IMR-90 (cell line): ENCODE data around the gene UBN1. TPM values are rescaled to one million over a fixed set of nuclear protein-coding genes. Genes with fewer than 3 reads are reported as not detected.

Experiments
- ATAC-seq: fragments of 200-7000 bp; cut with Tn5 transposase; 2 replicates; pipeline ENCODE4 v1.9.1; 2020; ENCODE audit warnings: low read depth, mild to moderate bottlenecking, moderate library complexity
- BruUV-seq: library from RNA; stranded (reverse); fragments of 400-500 nt; replicated peaks from 2 replicates; lab custom pipeline; 2021; lab: Mats Ljungman, UMichigan
- CTCF ChIA-PET: fragments of 300-600 bp; formaldehyde crosslinking; extraction: SDS; loops from one replicate; lab custom pipeline; 2021; ENCODE audit warnings: antibody characterized with exemption; lab: Yijun Ruan, JAX
- POLR2A ChIA-PET: fragments of 300-600 bp; sonication (Branson Sonifier 250); formaldehyde crosslinking; loops from one replicate; lab custom pipeline; 2022; ENCODE audit warnings: antibody characterized with exemption; ENCODE audit not compliant: unreplicated experiment; lab: Charles Lee
- DNase-seq: peaks from one replicate; pipeline ENCODE4 v3.0.0; 2013
- H2AFZ ChIP-seq: replicated peaks from 2 replicates; pipeline ENCODE3; 2013; ENCODE audit warnings: low read length, mild to moderate bottlenecking; ENCODE audit not compliant: poor library complexity
- H2AK5ac ChIP-seq: 2 replicates; pipeline ENCODE4 v1.6.1; 2013; ENCODE audit warnings: low read depth, low read length, inconsistent platforms
- H2AK9ac ChIP-seq: replicated peaks from 2 replicates; pipeline ENCODE3; 2013; ENCODE audit warnings: mild to moderate bottlenecking, low read depth, low read length, moderate library complexity; ENCODE audit not compliant: poor library complexity
- H2BK120ac ChIP-seq: 2 replicates; pipeline ENCODE4 v1.6.1; 2013; ENCODE audit warnings: low read depth, low read length, inconsistent platforms
- H2BK15ac ChIP-seq: 3 replicates; pipeline ENCODE4 v1.6.1; 2013; ENCODE audit warnings: low read depth, low read length, inconsistent platforms
- H2BK20ac ChIP-seq: 2 replicates; pipeline ENCODE4 v1.6.1; 2013; ENCODE audit warnings: low read depth, mild to moderate bottlenecking, inconsistent platforms, low read length, moderate library complexity
- H2BK5ac ChIP-seq: 2 replicates; pipeline ENCODE4 v1.6.1; 2013; ENCODE audit warnings: mild to moderate bottlenecking, low read depth, low read length, inconsistent platforms; ENCODE audit not compliant: poor library complexity, severe bottlenecking
- H3K14ac ChIP-seq: replicated peaks from 2 replicates; pipeline ENCODE4 v1.6.1; 2013; ENCODE audit warnings: low read depth, low read length, inconsistent platforms
- H3K18ac ChIP-seq: 2 replicates; pipeline ENCODE4 v1.6.1; 2013; ENCODE audit warnings: low read depth, low read length, control low read depth
- H3K23ac ChIP-seq: 2 replicates; pipeline ENCODE4 v1.6.1; 2013; ENCODE audit warnings: low read depth, low read length, inconsistent platforms
- H3K27ac ChIP-seq: 2 replicates; pipeline ENCODE4 v1.5.1; 2013; ENCODE audit warnings: mild to moderate bottlenecking, control low read depth, low read length; ENCODE audit not compliant: insufficient read depth
- H3K27me3 ChIP-seq: 2 replicates; pipeline ENCODE4 v1.6.1; 2013; ENCODE audit warnings: low read length; ENCODE audit not compliant: control insufficient read depth, insufficient read depth
- H3K36me3 ChIP-seq: 2 replicates; pipeline ENCODE4 v1.6.1; 2013; ENCODE audit warnings: low read length, mixed read lengths; ENCODE audit not compliant: control insufficient read depth, insufficient read depth
- H3K4ac ChIP-seq: 2 replicates; pipeline ENCODE4 v1.6.1; 2013; ENCODE audit warnings: low read depth, low read length, inconsistent platforms
- H3K4me1 ChIP-seq: 2 replicates; pipeline ENCODE4 v1.6.1; 2013; ENCODE audit warnings: low read length, mixed read lengths; ENCODE audit not compliant: control insufficient read depth, insufficient read depth
- H3K4me2 ChIP-seq: 2 replicates; pipeline ENCODE4 v1.6.1; 2013; ENCODE audit warnings: low read depth, mild to moderate bottlenecking, control low read depth, low read length, moderate library complexity
- H3K4me3 ChIP-seq: 2 replicates; pipeline ENCODE4 v1.5.1; 2013; ENCODE audit warnings: low read depth, mild to moderate bottlenecking, control low read depth, low read length, moderate library complexity; ENCODE audit not compliant: insufficient read depth
- H3K56ac ChIP-seq: 2 replicates; pipeline ENCODE4 v1.6.1; 2013; ENCODE audit warnings: low read length, inconsistent platforms; ENCODE audit not compliant: insufficient read depth; ENCODE audit errors: extremely low read depth
- H3K79me1 ChIP-seq, 2 experiments: 2 replicates each; pipeline ENCODE4 v1.6.1; 2013; ENCODE audit warnings: low read length in 2 of 2, inconsistent platforms in 1 of 2, low read depth in 1 of 2
- H3K9ac ChIP-seq: 2 replicates; pipeline ENCODE4 v1.6.1; 2013; ENCODE audit warnings: low read depth, low read length, control low read depth
- H3K9me1 ChIP-seq: 2 replicates; pipeline ENCODE4 v1.6.1; 2013; ENCODE audit warnings: low read length, inconsistent platforms; ENCODE audit not compliant: insufficient read depth
- H3K9me3 ChIP-seq: 2 replicates; pipeline ENCODE4 v1.6.1; 2013; ENCODE audit warnings: low read length; ENCODE audit not compliant: control insufficient read depth, insufficient read depth
- H4K20me1 ChIP-seq: 2 replicates; pipeline ENCODE4 v1.6.1; 2013; ENCODE audit warnings: low read length, inconsistent platforms; ENCODE audit not compliant: insufficient read depth
- H4K5ac ChIP-seq: 2 replicates; pipeline ENCODE4 v1.6.1; 2013; ENCODE audit warnings: mild to moderate bottlenecking, low read depth, low read length, control low read depth
- H4K8ac ChIP-seq, 2 experiments: 2 replicates each; pipeline ENCODE4 v1.6.1; 2013; ENCODE audit warnings: low read depth in 2 of 2, low read length in 2 of 2, control low read depth in 1 of 2, inconsistent platforms in 1 of 2
- H4K91ac ChIP-seq: 2 replicates; pipeline ENCODE4 v1.6.1; 2013; ENCODE audit warnings: low read depth, low read length, inconsistent platforms; ENCODE audit not compliant: insufficient read depth
- CEBPB ChIP-seq: IDR thresholded peaks from 2 replicates; pipeline ENCODE4 v1.6.1; 2012; ENCODE audit warnings: low read depth, low read length, improper control_type of control experiment
- WGBS, 2 experiments: methylation state at CpG; one replicate each; pipeline versions ENCODE4 v1.1.5 to v1.1.7; 2013; ENCODE audit warnings: missing lambda C conversion rate in 2 of 2; ENCODE audit not compliant: insufficient read length in 1 of 2; ENCODE audit errors: extremely low coverage in 2 of 2; 5-methylcytosine and 5-hydroxymethylcytosine counted together
- dilution Hi-C: fragments of 300-500 bp; cut with HindIII; formaldehyde crosslinking; loops from one replicate; pipeline ENCODE4 v1.14.3; 2018; ENCODE audit warnings: low sequenced_read_pairs; ENCODE audit not compliant: unreplicated experiment
- in situ Hi-C: fragments of 300-500 bp; cut with MboI; formaldehyde crosslinking; loops from 3 replicates; pipeline ENCODE4 v1.14.3; 2019; ENCODE audit warnings: low sequenced_read_pairs, inconsistent platforms, mixed read lengths
- intact Hi-C: fragments of 100-400 bp; cut with micrococcal nuclease; formaldehyde crosslinking; loops from 2 replicates; pipeline ENCODE4 v1.10.0; 2022
- polyA plus RNA-seq, 3 experiments: library from polyadenylated mRNA; depleted of rRNA; stranded (reverse); fragments of >200 nt; gene quantifications; 2 replicates each; pipeline ENCODE4 v1.2.3, GENCODE V29; 2012; ENCODE audit warnings: low replicate concordance in 1 of 3
- total RNA-seq: library from RNA; depleted of rRNA; stranded (reverse); fragments of >200 nt; gene quantifications from 2 replicates; pipeline ENCODE4 v1.2.3, GENCODE V29; 2012

The UBN1 gene
- total and polyA plus RNA-seq, 2 of the 4 experiments (the other 2 are of a cell fraction) = 5.7 to 16.3 TPM

DNA sequence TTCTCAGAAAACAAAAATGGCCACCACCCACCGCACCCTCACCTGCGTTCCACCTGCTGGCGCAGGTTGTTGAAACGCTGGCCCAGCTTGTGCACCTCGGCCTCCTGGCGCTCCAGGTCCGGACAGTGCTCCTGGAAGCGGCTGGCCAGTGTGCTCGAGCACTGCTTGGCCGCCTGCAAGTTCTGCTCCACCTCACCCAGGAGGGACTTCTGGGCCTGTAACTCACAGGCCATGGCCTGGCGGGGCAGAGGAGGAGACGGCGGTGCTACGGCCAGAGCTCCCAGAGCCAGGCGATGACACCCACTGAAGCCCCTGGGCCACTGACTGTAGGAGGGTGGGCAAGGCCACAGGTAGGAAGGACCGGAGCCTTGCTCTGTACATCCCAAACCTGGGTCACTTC, 43.4 kb downstream of the UBN1 start:
- dilution Hi-C loops (no loop called here), intact Hi-C loops (no loop called here), in situ Hi-C loops (no loop called here)
- Histone ChIP-seq H3K9me3 (no peaks in the 10 kb centered on the region), H3K36me3 (peaks cover 13% of the 10 kb centered on the region), H3K4ac (no peak overlapping the region), H2BK20ac (no peak overlapping the region), H3K4me2 (no peak overlapping the region), H4K8ac (no peak overlapping the region), H4K91ac (no peak overlapping the region), H4K5ac (no peak overlapping the region), H3K4me3 (no peak overlapping the region), H2BK15ac (no peak overlapping the region), H2BK120ac (no peak overlapping the region), H2BK5ac (no peak overlapping the region), H3K14ac (no peak overlapping the region), H3K56ac (no peak overlapping the region), H3K18ac (no peak overlapping the region), H3K27me3 (no peaks in the 10 kb centered on the region), H2AFZ (no peak overlapping the region), H3K4me1 (peaks cover 8% of the 10 kb centered on the region), H4K20me1 (no peaks in the 10 kb centered on the region; the same call in 1 of the 2 replicates), H3K27ac (no peak overlapping the region), H2AK5ac (no peak overlapping the region), H3K79me1 (no peaks in the 10 kb centered on the region), H3K9me1 (peaks cover 2% of the 10 kb centered on the region; the same call in 1 of the 2 replicates), H2AK9ac (no peak overlapping the region), H3K23ac (no peak overlapping the region), H3K9ac (no peak overlapping the region)
- 95% methylated on average over 11 of the region's 16 CpGs; no CpG with 5 or more reads in 1 of the 2 experiments for WGBS, 2 experiments
- no peak for TF ChIP-seq CEBPB
- DNase-seq (no peak), ATAC-seq (no peak)
- ChIA-PET CTCF (no interaction called here), POLR2A (no interaction called here)
- BruUV-seq = no TSS peak
